A673 (cell line): ENCODE measurements around the gene GPT2. TPM values are rescaled to one million over a fixed set of nuclear protein-coding genes. Genes with fewer than 3 reads are reported as not detected.
"Not testable (repeated sequence)": the region's sequence is repeated elsewhere in the genome, so short reads cannot be mapped to it uniquely, and the experiment has no call there.

ENCODE experiments used
- BruUV-seq: library from RNA; stranded (reverse); fragments of 400-500 nt; replicated peaks from 2 replicates; lab custom pipeline; 2021; lab: Mats Ljungman, UMichigan
- CTCF ChIA-PET: fragments of 300-600 bp; sonication (Branson Sonifier 250); formaldehyde crosslinking; loops from one replicate; lab custom pipeline; 2022; ENCODE audit warnings: antibody characterized with exemption; lab: Charles Lee
- POLR2A ChIA-PET: fragments of 300-600 bp; sonication (Branson Sonifier 250); formaldehyde crosslinking; loops from one replicate; lab custom pipeline; 2022; ENCODE audit warnings: antibody characterized with exemption; ENCODE audit not compliant: low non-redundant PET; lab: Charles Lee
- DNase-seq: peaks from one replicate; pipeline ENCODE4 v3.0.0-alpha.2; 2015; ENCODE audit warnings: low spot score
- H3K27ac ChIP-seq: fragments of 200-600 bp; sonication (generic); 2 replicates; pipeline ENCODE4 v1.5.1; 2016; ENCODE audit warnings: mixed run types, low read depth, mild to moderate bottlenecking, mixed read lengths, antibody characterized with exemption, low read length; ENCODE audit not compliant: poor library complexity, severe bottlenecking
- H3K27me3 ChIP-seq: fragments of 200-600 bp; sonication (generic); replicated peaks from 2 replicates; pipeline ENCODE4 v1.6.1; 2017; ENCODE audit warnings: mixed run types, low read depth, mild to moderate bottlenecking, mixed read lengths, antibody characterized with exemption, low read length; ENCODE audit not compliant: insufficient read depth, poor library complexity
- H3K36me3 ChIP-seq: fragments of 200-600 bp; sonication (generic); 2 replicates; pipeline ENCODE4 v1.6.1; 2016; ENCODE audit warnings: mixed run types, mild to moderate bottlenecking, mixed read lengths, antibody characterized with exemption, low read length; ENCODE audit not compliant: insufficient read depth, poor library complexity, severe bottlenecking
- H3K4me1 ChIP-seq: fragments of 200-600 bp; sonication (generic); 2 replicates; pipeline ENCODE4 v1.6.1; 2017; ENCODE audit warnings: mixed run types, mild to moderate bottlenecking, mixed read lengths, antibody characterized with exemption, low read length; ENCODE audit not compliant: insufficient read depth, poor library complexity, severe bottlenecking
- H3K4me3 ChIP-seq: fragments of 200-600 bp; sonication (generic); 2 replicates; pipeline ENCODE4 v1.5.1; 2016; ENCODE audit warnings: low read depth, mixed run types, mild to moderate bottlenecking, mixed read lengths, low read length; ENCODE audit not compliant: poor library complexity, severe bottlenecking
- H3K9me3 ChIP-seq: fragments of 200-600 bp; sonication (generic); 2 replicates; pipeline ENCODE4 v1.6.1; 2016; ENCODE audit warnings: mixed run types, low read depth, mild to moderate bottlenecking, mixed read lengths, antibody characterized with exemption, low read length; ENCODE audit not compliant: poor library complexity, severe bottlenecking
- CTCF ChIP-seq: fragments of 300-800, 200-600 bp; sonication (generic); conservative IDR thresholded peaks from 2 replicates; pipeline ENCODE4 v1.5.1; 2017; ENCODE audit warnings: low read depth, mild to moderate bottlenecking, antibody characterized with exemption, low read length, moderate library complexity, mixed read lengths
- EZH2 ChIP-seq: fragments of 200-600 bp; sonication (generic); IDR thresholded peaks from 2 replicates; pipeline ENCODE4 v1.6.1; 2017; ENCODE audit warnings: borderline replicate concordance, low read depth, mild to moderate bottlenecking, mixed read lengths, antibody characterized with exemption, low read length; ENCODE audit not compliant: poor library complexity, severe bottlenecking
- intact Hi-C: fragments of 100-400 bp; cut with micrococcal nuclease; formaldehyde crosslinking; loops from one replicate; pipeline ENCODE4 v1.10.0; 2022; ENCODE audit not compliant: unreplicated experiment
- total RNA-seq: library from RNA; stranded (reverse); gene quantifications from 2 replicates; pipeline ENCODE4 v1.2.3, GENCODE V29; 2021

Gene GPT2
- total RNA-seq, 1 experiment from 2014 or later, result 38.8 TPM

- H3K36me3 ChIP-seq, result no peaks in the 10 kb centered on the region
- no TSS peak for BruUV-seq
- H3K4me3 ChIP-seq, result no peak overlapping the region
- ChIA-PET CTCF (interaction anchor here (0.6 kb wide), 2 partner anchors 15 to 17 kb away, joined by 3 to 5 read pairs; no protein-coding TSS in a partner anchor), POLR2A (no interaction called here)
- TF ChIP-seq EZH2 (no peak), CTCF (no peak)
- no peaks in the 10 kb centered on the region for H3K9me3 ChIP-seq
- intact Hi-C loops, result loop anchor here (5.0 kb wide), 1 partner anchor 1303 kb away; no protein-coding TSS in a partner anchor
- no peak overlapping the region for H3K27ac ChIP-seq
- no peaks in the 10 kb centered on the region for H3K4me1 ChIP-seq
- DNase-seq, result no peak
- H3K27me3 ChIP-seq, result no peaks in the 10 kb centered on the region
These were observed 24.4 kb upstream of the GPT2 start for GRCh38 chr16:46859719-46860152.

- TF ChIP-seq CTCF (no peak), EZH2 (no peak)
These were observed 21.4 kb upstream of the GPT2 start for GRCh38 chr16:46862555-46863447.

GRCh38 chr16:46866286-46866685 is 17.9 kb upstream of the GPT2 start:
- TF ChIP-seq EZH2, result no peak
- TF ChIP-seq CTCF, result no peak
- H3K36me3 ChIP-seq, result no peaks in the 10 kb centered on the region
- no peaks in the 10 kb centered on the region for H3K4me1 ChIP-seq
- H3K27ac ChIP-seq, result no peak overlapping the region
- no peaks in the 10 kb centered on the region for H3K27me3 ChIP-seq
- CTCF ChIA-PET, result no interaction called here
- intact Hi-C loops, result no loop called here
- POLR2A ChIA-PET, result no interaction called here
- BruUV-seq, result no TSS peak
- no peaks in the 10 kb centered on the region for H3K9me3 ChIP-seq
- H3K4me3 ChIP-seq, result no peak overlapping the region
- no peak for DNase-seq

More at GRCh38 chr16:46862555-46863447, 21.4 kb upstream of the GPT2 start:
- H3K27ac ChIP-seq, result no peak overlapping the region
- no peaks in the 10 kb centered on the region for H3K4me1 ChIP-seq
- BruUV-seq, result no TSS peak
- ChIA-PET CTCF (interaction anchor here (0.7 kb wide), 1 partner anchor 9 kb away, joined by 3 read pairs; no protein-coding TSS in a partner anchor), POLR2A (no interaction called here)
- H3K36me3 ChIP-seq, result no peaks in the 10 kb centered on the region
- H3K4me3 ChIP-seq, result no peak overlapping the region
- intact Hi-C loops, result no loop called here
- no peaks in the 10 kb centered on the region for H3K27me3 ChIP-seq
- DNase-seq, result no peak
- no peaks in the 10 kb centered on the region for H3K9me3 ChIP-seq

GRCh38 chr16:46867486-46867885 is 16.7 kb upstream of the GPT2 start:
- DNase-seq, intact Hi-C loops, H3K9me3 ChIP-seq, BruUV-seq, POLR2A ChIA-PET, H3K36me3 ChIP-seq, CTCF ChIA-PET, H3K4me1 ChIP-seq, H3K4me3 ChIP-seq, H3K27me3 ChIP-seq, H3K27ac ChIP-seq: not testable (repeated sequence)

GRCh38 chr16:46868891-46869290 is 15.3 kb upstream of the GPT2 start:
- CTCF ChIA-PET, H3K27ac ChIP-seq, DNase-seq, H3K4me3 ChIP-seq, intact Hi-C loops, POLR2A ChIA-PET, H3K36me3 ChIP-seq, BruUV-seq, H3K9me3 ChIP-seq, H3K4me1 ChIP-seq, H3K27me3 ChIP-seq: not testable (repeated sequence)
